Testis (tissue), 2 donors: ENCODE measurements around the gene MAN1B1.
"Not testable (repeated sequence)": the region's sequence is repeated elsewhere in the genome, so short reads cannot be mapped to it uniquely, and the experiment has no call there.

Experiments
- CTCF ChIP-seq, 3 experiments: fragments of 450-650 bp in 2 of 3; fragments of 200-600 bp in 1 of 3; sonication (generic) in 1 of 3; IDR thresholded peaks; one replicate each; pipeline ENCODE4 v1.5.1; 2016 to 2019; ENCODE audit warnings: antibody characterized with exemption in 3 of 3, mild to moderate bottlenecking in 2 of 3, moderate library complexity in 1 of 3
- POLR2A ChIP-seq: fragments of 450-650 bp; IDR thresholded peaks from one replicate; pipeline ENCODE4 v1.6.1; 2017; ENCODE audit warnings: antibody characterized with exemption, mild to moderate bottlenecking, moderate library complexity

DNA sequence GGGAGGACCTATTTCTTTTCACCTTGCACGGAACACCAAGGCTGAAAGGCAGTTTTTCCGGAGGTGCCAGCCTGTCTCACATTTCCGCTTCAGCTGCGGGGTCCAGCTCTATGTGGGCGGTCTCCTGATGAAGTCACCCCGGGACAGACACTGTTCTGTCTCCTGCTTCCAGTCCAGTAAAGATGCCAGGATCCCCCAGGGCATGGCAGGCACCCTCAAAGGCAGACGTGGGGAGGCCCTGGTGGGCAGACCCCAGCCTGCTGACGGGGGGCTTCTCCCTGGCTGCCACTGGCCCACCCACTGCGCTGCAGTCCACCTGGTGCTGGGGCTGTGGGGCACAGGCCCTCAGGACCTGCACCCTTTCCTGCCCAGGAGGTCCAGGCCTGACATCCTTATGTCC lies 24.0 kb upstream of the MAN1B1 start:
- not testable (repeated sequence) for TF ChIP-seq CTCF (IDR thresholded peaks at IDR 0.05); POLR2A
